ENCODE results near the gene PAQR6. TPM values are rescaled to one million over a fixed set of nuclear protein-coding genes. Genes with fewer than 3 reads are reported as not detected.

Gene PAQR6
- total RNA-seq, 1 experiment from 2014 or later = 15.8 TPM

GRCh38 chr1:156281693-156282478 lies 34.0 kb upstream of the PAQR6 start:
- H3T11ph ChIP-seq (ENCODE audit: low read length) = no peak overlapping the region
- Mint-ChIP-seq H3K4me1 (peaks cover 24 to 29% of the 10 kb centered on the region in 2 experiments), H3K9me3 (no peaks in the 10 kb centered on the region), H3K36me3 (ENCODE audit: insufficient read depth in 1 of 3, low read depth in 3 of 3) (peaks cover 18 to 27% (median 21%) of the 10 kb centered on the region in 3 experiments; a peak in 6 of 7 replicates), H3K27me3 (ENCODE audit: low read depth) (no peaks in the 10 kb centered on the region; the same call in 1 of the 2 replicates), H3K27ac (peak overlapping the region; percentile 97), H3K4me3 (peak overlapping the region; percentile 97 to 98)
- H3K4me1 ChIP-seq (ENCODE audit: insufficient read depth, low read length) = no peaks in the 10 kb centered on the region
- no peak overlapping the region for H2BK120ac ChIP-seq (ENCODE audit: low read depth, low read length, poor library complexity, severe bottlenecking)
- no CpG with 5 or more reads among the region's 22 CpGs for WGBS (ENCODE audit: extremely low coverage, insufficient read length, low lambda C conversion rate)
- no peaks in the 10 kb centered on the region for H4K20me1 ChIP-seq (ENCODE audit: control insufficient read depth, insufficient read depth, insufficient read length)
- H3K4me2 ChIP-seq (ENCODE audit: insufficient read depth, insufficient read length, low read length) = peak overlapping the region; percentile 93
- H2BK20ac ChIP-seq (ENCODE audit: low read depth, low read length, poor library complexity, severe bottlenecking) = no peak overlapping the region
- no peaks in the 10 kb centered on the region for H3K27me3 ChIP-seq (ENCODE audit: insufficient read depth, low read length)
- no peak overlapping the region for H2BK5ac ChIP-seq (ENCODE audit: insufficient read length, low read length)
- H4K8ac ChIP-seq (replicated peaks; ENCODE audit: insufficient read length, low read depth, low read length) = no peak overlapping the region
- no peak overlapping the region for H3K56ac ChIP-seq (ENCODE audit: insufficient read length, low read depth, low read length)
- H2BK15ac ChIP-seq (ENCODE audit: low read depth, low read length) = no peak overlapping the region
- H2AK5ac ChIP-seq (ENCODE audit: insufficient read length, low read length) = no peak overlapping the region
- no peak overlapping the region for H2BK12ac ChIP-seq (ENCODE audit: insufficient read length, low read depth, low read length)
- TF ChIP-seq CTCF (conservative IDR thresholded peaks at IDR 0.05) = no peak
- no peak overlapping the region for H3K4ac ChIP-seq (ENCODE audit: low read depth, low read length)
- H3K9ac ChIP-seq (ENCODE audit: extremely low read depth, insufficient read length, low read length) = peak overlapping the region; percentile 92
- H3K27ac ChIP-seq (ENCODE audit: insufficient read length, low read depth, low read length) = peak overlapping the region; percentile 8
- no peak overlapping the region for H4K91ac ChIP-seq (ENCODE audit: insufficient read length, low read depth, low read length)
- H3K23ac ChIP-seq (ENCODE audit: insufficient read length, low read depth, low read length) = no peak overlapping the region
- H3K9me3 ChIP-seq (ENCODE audit: control insufficient read depth, low read depth, low read length) = no peaks in the 10 kb centered on the region
- DNase-seq = no peak
- peaks cover 22% of the 10 kb centered on the region for H3K79me2 ChIP-seq (ENCODE audit: insufficient read depth, low read length)
- peaks cover 5% of the 10 kb centered on the region for H3K79me1 ChIP-seq (ENCODE audit: insufficient read depth, low read depth, low read length, poor library complexity, severe bottlenecking)
- no peak overlapping the region for H3K18ac ChIP-seq (ENCODE audit: insufficient read length, low read depth, low read length)
- H3K23me2 ChIP-seq (ENCODE audit: insufficient read length, low read depth, low read length, poor library complexity, severe bottlenecking) = peaks cover 12% of the 10 kb centered on the region
- H4K5ac ChIP-seq (ENCODE audit: insufficient read length, low read depth, low read length) = no peak overlapping the region
- peak overlapping the region; percentile 50; the same call in 1 of the 2 replicates for H3K14ac ChIP-seq (ENCODE audit: insufficient read depth, low read length)
- H2AFZ ChIP-seq (ENCODE audit: low read length) = no peak overlapping the region
